Suprapubic skin (tissue), 4 donors: Measurements from ENCODE around the gene HRH2. TPM values are rescaled to one million over a fixed set of nuclear protein-coding genes. Genes with fewer than 3 reads are reported as not detected.

ENCODE experiments used
- total RNA-seq, 4 donors: library from RNA; depleted of rRNA; stranded (reverse); fragments of >200 nt; gene quantifications; one replicate each; pipeline ENCODE4 v1.1.0, GENCODE V29; 2016

HRH2 gene
- total RNA-seq, 4 donors from 2014 or later = 0.81 to 1.4 (median 1.0) TPM

Other genes starting within 250 kb of the HRH2 start
- under 1 TPM in 1 of 4 donors, not detected in 3; 0.42 TPM for gene DRD1, start 213.9 kb upstream of the HRH2 start, total RNA-seq
- 10 to 100 TPM; 13.5 to 37.4 (median 25.6) TPM for gene SFXN1, start 179.5 kb upstream of the HRH2 start, total RNA-seq
- not detected for gene CPLX2, start 213.5 kb downstream of the HRH2 start, total RNA-seq